Measurements from ENCODE around the gene OXCT1. TPM values are rescaled to one million over a fixed set of nuclear protein-coding genes. Genes with fewer than 3 reads are reported as not detected.

OXCT1 gene
- total and polyA plus RNA-seq, 2 donors (not counting 3 experiments of a cell fraction or from before 2014, with no cell fraction given), result 12.8 to 37.4 TPM

DNA sequence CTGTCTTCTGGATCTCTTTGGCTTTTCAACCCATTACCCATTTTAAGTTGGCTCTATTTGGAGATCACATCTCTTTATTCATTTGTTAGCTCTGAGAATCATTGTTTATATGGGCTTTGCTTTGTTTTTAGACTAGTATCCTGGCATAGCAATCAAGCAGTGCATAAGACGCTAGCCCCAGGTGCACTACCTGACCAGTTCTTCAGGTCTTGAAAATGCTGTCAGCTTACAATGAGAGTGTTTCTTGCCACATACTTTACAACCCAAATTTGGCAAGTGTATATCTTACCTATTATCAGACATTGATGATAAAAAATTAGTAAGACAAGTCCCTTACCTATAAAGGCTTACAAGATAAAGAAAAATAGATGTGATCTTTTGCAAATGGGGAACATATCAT lies 12.2 kb downstream of the OXCT1 start:
- H3K27ac ChIP-seq (ENCODE audit: insufficient read depth, low read depth, low read length), result no peak overlapping the region
- intact Hi-C loops (cut with micrococcal nuclease), result no loop called here
- no TSS peak for BruUV-seq (replicated peaks)
- no peaks in the 10 kb centered on the region for H3K4me1 ChIP-seq (ENCODE audit: control insufficient read depth, extremely low read depth, insufficient read depth, low read length)
- peaks cover 6 to 8% of the 10 kb centered on the region in 2 experiments for H3K36me3 ChIP-seq (ENCODE audit: control insufficient read depth in 2 of 2, extremely low read depth in 1 of 2, insufficient read depth in 2 of 2, low read length in 2 of 2)
- no peak overlapping the region for H3K9ac ChIP-seq (replicated peaks; ENCODE audit: extremely low read depth, insufficient read depth, low read length)
- H2AFZ ChIP-seq (ENCODE audit: low read depth, low read length), result no peak overlapping the region
- H3K9me1 ChIP-seq (replicated peaks; ENCODE audit: control insufficient read depth, extremely low read depth, insufficient read depth, low read length), result no peaks in the 10 kb centered on the region
- dilution Hi-C loops (cut with MboI; ENCODE audit: extremely low pct_ligation_motif_present, low sequenced_read_pairs), result no loop called here
- TF ChIP-seq GATA2 (IDR thresholded peaks at IDR 0.05; ENCODE audit: insufficient read depth, insufficient read length, low read depth, low read length), result no peak
- no peak for TF ChIP-seq JUN (IDR thresholded peaks at IDR 0.05; ENCODE audit: borderline replicate concordance, insufficient read depth, insufficient read length, low read depth)
- TF ChIP-seq, protein P1, sequence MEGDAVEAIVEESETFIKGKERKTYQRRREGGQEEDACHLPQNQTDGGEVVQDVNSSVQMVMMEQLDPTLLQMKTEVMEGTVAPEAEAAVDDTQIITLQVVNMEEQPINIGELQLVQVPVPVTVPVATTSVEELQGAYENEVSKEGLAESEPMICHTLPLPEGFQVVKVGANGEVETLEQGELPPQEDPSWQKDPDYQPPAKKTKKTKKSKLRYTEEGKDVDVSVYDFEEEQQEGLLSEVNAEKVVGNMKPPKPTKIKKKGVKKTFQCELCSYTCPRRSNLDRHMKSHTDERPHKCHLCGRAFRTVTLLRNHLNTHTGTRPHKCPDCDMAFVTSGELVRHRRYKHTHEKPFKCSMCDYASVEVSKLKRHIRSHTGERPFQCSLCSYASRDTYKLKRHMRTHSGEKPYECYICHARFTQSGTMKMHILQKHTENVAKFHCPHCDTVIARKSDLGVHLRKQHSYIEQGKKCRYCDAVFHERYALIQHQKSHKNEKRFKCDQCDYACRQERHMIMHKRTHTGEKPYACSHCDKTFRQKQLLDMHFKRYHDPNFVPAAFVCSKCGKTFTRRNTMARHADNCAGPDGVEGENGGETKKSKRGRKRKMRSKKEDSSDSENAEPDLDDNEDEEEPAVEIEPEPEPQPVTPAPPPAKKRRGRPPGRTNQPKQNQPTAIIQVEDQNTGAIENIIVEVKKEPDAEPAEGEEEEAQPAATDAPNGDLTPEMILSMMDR (IDR thresholded peaks at IDR 0.05; ENCODE audit: extremely low read depth in 1 of 2, insufficient read depth in 1 of 2, low read depth in 1 of 2, low read length in 2 of 2), result no peak
- TF ChIP-seq, protein P2, sequence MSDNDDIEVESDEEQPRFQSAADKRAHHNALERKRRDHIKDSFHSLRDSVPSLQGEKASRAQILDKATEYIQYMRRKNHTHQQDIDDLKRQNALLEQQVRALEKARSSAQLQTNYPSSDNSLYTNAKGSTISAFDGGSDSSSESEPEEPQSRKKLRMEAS (IDR thresholded peaks at IDR 0.05; ENCODE audit: insufficient read depth, insufficient read length), result no peak
- no peak for TF ChIP-seq POLR2AphosphoS5 (IDR thresholded peaks at IDR 0.05; ENCODE audit: insufficient read depth, low read depth, low read length)
- TF ChIP-seq MYC (IDR thresholded peaks at IDR 0.05; ENCODE audit: low read depth, low read length), result no peak
- no peak for TF ChIP-seq EZH2 (IDR thresholded peaks at IDR 0.05; ENCODE audit: borderline replicate concordance, low read depth, low read length, severe bottlenecking)
- no peak for TF ChIP-seq FOS (IDR thresholded peaks at IDR 0.05; ENCODE audit: borderline replicate concordance, insufficient read depth, low read length)
- no peak for TF ChIP-seq POLR2A (IDR thresholded peaks at IDR 0.05; ENCODE audit: low read depth, low read length)
- H4K20me1 ChIP-seq (replicated peaks; ENCODE audit: control insufficient read depth, extremely low read depth, insufficient read depth, low read length), result no peaks in the 10 kb centered on the region
- H3K4me2 ChIP-seq (ENCODE audit: insufficient read depth, low read length), result no peak overlapping the region
- H3K4me3 ChIP-seq (replicated peaks in 1 of 3; ENCODE audit: insufficient read depth in 1 of 3, low read depth in 1 of 3, low read length in 3 of 3), result no peak overlapping the region
- no peak for DNase-seq (ENCODE audit: low read depth, low spot score)
- H3K27me3 ChIP-seq (ENCODE audit: control insufficient read depth in 2 of 2, insufficient read depth in 2 of 2, low read length in 2 of 2), result no peaks in the 10 kb centered on the region
- FAIRE-seq, result no peak
- H3K79me2 ChIP-seq (ENCODE audit: control insufficient read depth, insufficient read depth, low read length), result no peaks in the 10 kb centered on the region
- ChIA-PET POLR2A (no interaction called here), CTCF (interaction anchor here (0.7 to 8.7 kb wide), 5 partner anchors 12 to 726 kb away, joined by 3 to 571 read pairs (median 3); partner anchors contain the start of gene OXCT1)
- H3K9me3 ChIP-seq (replicated peaks; ENCODE audit: control insufficient read depth, insufficient read depth, low read length), result no peaks in the 10 kb centered on the region
